ENCODE data around the gene AGRP.

AGRP gene

GRCh38 chr16:67444259-67445125 lies 38.9 kb downstream of the AGRP start:
- H3K36me3 ChIP-seq (ENCODE audit: control insufficient read depth in 2 of 2, insufficient read depth in 2 of 2, low read length in 2 of 2): peaks cover 2 to 7% of the 10 kb centered on the region in 2 donors
- H3K4me3 ChIP-seq (ENCODE audit: low read length in 2 of 2): no peak overlapping the region
- peaks cover 81% of the 10 kb centered on the region for H3K4me1 ChIP-seq (ENCODE audit: control insufficient read depth, insufficient read depth, low read length)
- no peaks in the 10 kb centered on the region for H3K27me3 ChIP-seq (ENCODE audit: control insufficient read depth in 1 of 2, insufficient read depth in 2 of 2, low read length in 2 of 2)
- no peaks in the 10 kb centered on the region for H3K9me3 ChIP-seq (ENCODE audit: control insufficient read depth in 2 of 2, low read length in 2 of 2)
- no peak overlapping the region for H3K27ac ChIP-seq (ENCODE audit: low read length)
- peak overlapping the region in 1 of 2 donors; percentile 21 for H3K9ac ChIP-seq (ENCODE audit: low read length in 2 of 2)

GRCh38 chr16:67443265-67443664 lies 40.1 kb downstream of the AGRP start:
- Histone ChIP-seq H3K27me3 (ENCODE audit: control insufficient read depth in 1 of 2, insufficient read depth in 2 of 2, low read length in 2 of 2) (no peaks in the 10 kb centered on the region), H3K27ac (ENCODE audit: low read length) (peak overlapping the region; percentile 41), H3K4me1 (ENCODE audit: control insufficient read depth, insufficient read depth, low read length) (peaks cover 71% of the 10 kb centered on the region), H3K9ac (ENCODE audit: low read length in 2 of 2) (peak overlapping the region in 1 of 2 donors; percentile 29), H3K36me3 (ENCODE audit: control insufficient read depth in 2 of 2, insufficient read depth in 2 of 2, low read length in 2 of 2) (peaks cover 12 to 14% of the 10 kb centered on the region in 2 donors), H3K4me3 (ENCODE audit: low read length in 2 of 2) (peak overlapping the region in 1 of 2 donors; percentile 29), H3K9me3 (ENCODE audit: control insufficient read depth in 2 of 2, low read length in 2 of 2) (no peaks in the 10 kb centered on the region)

DNA sequence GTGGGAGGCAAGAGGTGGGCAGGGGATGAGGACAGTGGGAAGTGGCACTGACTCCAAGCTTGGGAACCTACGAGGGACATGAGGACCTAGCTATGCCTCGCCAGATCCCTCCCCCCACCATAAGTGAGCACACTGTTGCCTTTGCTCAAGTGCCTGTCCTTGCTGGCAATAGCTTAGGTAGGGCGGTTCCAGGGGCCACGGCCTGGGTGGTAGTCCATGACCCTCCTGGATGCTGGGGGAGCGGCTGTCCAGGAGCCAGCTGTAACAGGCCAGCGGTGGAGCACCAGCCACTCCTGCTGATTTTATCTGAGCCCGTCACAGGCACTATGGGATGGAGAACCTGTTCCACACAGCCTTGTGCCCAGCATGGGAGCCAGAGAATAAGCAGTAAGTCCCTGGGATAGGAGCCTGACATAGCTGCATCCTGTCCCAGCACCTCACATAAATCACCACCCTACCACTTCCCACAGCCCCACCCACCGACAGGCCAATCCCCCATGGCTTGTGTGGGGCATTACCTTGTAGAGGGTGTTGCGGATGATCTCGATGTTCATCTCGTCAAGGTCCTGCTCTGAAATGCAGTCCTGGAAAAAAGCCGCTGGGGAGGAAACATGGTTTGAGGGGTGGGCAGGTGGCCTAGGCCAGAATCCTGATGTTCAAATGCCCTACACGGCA lies 40.6 kb downstream of the AGRP start:
- no peaks in the 10 kb centered on the region for H3K9me3 ChIP-seq (ENCODE audit: control insufficient read depth in 2 of 2, low read length in 2 of 2)
- H3K4me1 ChIP-seq (ENCODE audit: control insufficient read depth, insufficient read depth, low read length): peaks cover 69% of the 10 kb centered on the region
- H3K36me3 ChIP-seq (ENCODE audit: control insufficient read depth in 2 of 2, insufficient read depth in 2 of 2, low read length in 2 of 2): peaks cover 17 to 19% of the 10 kb centered on the region in 2 donors
- no peaks in the 10 kb centered on the region for H3K27me3 ChIP-seq (ENCODE audit: control insufficient read depth in 1 of 2, insufficient read depth in 2 of 2, low read length in 2 of 2)
- H3K27ac ChIP-seq (ENCODE audit: low read length): peak overlapping the region; percentile 41
- peak overlapping the region in 1 of 2 donors; percentile 29 for H3K4me3 ChIP-seq (ENCODE audit: low read length in 2 of 2)
- H3K9ac ChIP-seq (ENCODE audit: low read length in 2 of 2): no peak overlapping the region

GRCh38 chr16:67441907-67442306 lies 41.4 kb downstream of the AGRP start:
- H3K9me3 ChIP-seq (ENCODE audit: control insufficient read depth in 2 of 2, low read length in 2 of 2): no peaks in the 10 kb centered on the region
- H3K27me3 ChIP-seq (ENCODE audit: control insufficient read depth in 1 of 2, insufficient read depth in 2 of 2, low read length in 2 of 2): no peaks in the 10 kb centered on the region
- no peak overlapping the region for H3K4me3 ChIP-seq (ENCODE audit: low read length in 2 of 2)
- H3K27ac ChIP-seq (ENCODE audit: low read length): no peak overlapping the region
- peak overlapping the region in 1 of 2 donors; percentile 42 for H3K9ac ChIP-seq (ENCODE audit: low read length in 2 of 2)
- H3K4me1 ChIP-seq (ENCODE audit: control insufficient read depth, insufficient read depth, low read length): peaks cover 61% of the 10 kb centered on the region
- H3K36me3 ChIP-seq (ENCODE audit: control insufficient read depth in 2 of 2, insufficient read depth in 2 of 2, low read length in 2 of 2): peaks cover 20 to 23% of the 10 kb centered on the region in 2 donors

DNA sequence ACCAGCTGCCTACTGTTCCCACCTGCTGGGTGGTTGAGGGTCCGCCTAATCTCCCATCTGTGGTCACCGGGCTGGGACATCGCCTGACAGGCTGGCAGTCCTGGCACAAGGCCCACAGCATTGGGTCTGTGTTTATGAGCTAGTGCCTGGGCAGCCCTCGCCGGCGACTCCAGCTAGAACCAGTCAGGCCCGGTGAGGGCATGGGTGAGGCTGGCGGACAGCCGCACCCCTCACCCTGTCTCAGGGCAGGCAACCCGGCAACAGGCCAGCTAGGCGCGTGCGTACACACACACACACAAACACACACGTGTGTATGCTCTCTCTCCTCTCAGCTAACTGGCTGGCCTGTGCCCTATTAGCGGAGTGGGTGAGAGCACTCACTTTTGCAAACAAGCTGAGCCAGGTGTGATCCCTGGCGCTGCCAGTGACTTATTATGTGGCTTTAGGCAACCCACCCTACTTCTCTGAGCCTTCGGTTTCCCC lies 42.0 kb downstream of the AGRP start:
- no peaks in the 10 kb centered on the region for H3K27me3 ChIP-seq (ENCODE audit: control insufficient read depth in 1 of 2, insufficient read depth in 2 of 2, low read length in 2 of 2)
- H3K27ac ChIP-seq (ENCODE audit: low read length): no peak overlapping the region
- H3K4me1 ChIP-seq (ENCODE audit: control insufficient read depth, insufficient read depth, low read length): peaks cover 55% of the 10 kb centered on the region
- no peak overlapping the region for H3K4me3 ChIP-seq (ENCODE audit: low read length in 2 of 2)
- peak overlapping the region in 1 of 2 donors; percentile 29 for H3K9ac ChIP-seq (ENCODE audit: low read length in 2 of 2)
- H3K36me3 ChIP-seq (ENCODE audit: control insufficient read depth in 2 of 2, insufficient read depth in 2 of 2, low read length in 2 of 2): peaks cover 20 to 23% of the 10 kb centered on the region in 2 donors
- no peaks in the 10 kb centered on the region for H3K9me3 ChIP-seq (ENCODE audit: control insufficient read depth in 2 of 2, low read length in 2 of 2)

- H3K9me3 ChIP-seq (ENCODE audit: control insufficient read depth in 2 of 2, low read length in 2 of 2): no peaks in the 10 kb centered on the region
- peaks cover 34% of the 10 kb centered on the region for H3K4me1 ChIP-seq (ENCODE audit: control insufficient read depth, insufficient read depth, low read length)
- H3K9ac ChIP-seq (ENCODE audit: low read length in 2 of 2): no peak overlapping the region
- H3K27me3 ChIP-seq (ENCODE audit: control insufficient read depth in 1 of 2, insufficient read depth in 2 of 2, low read length in 2 of 2): no peaks in the 10 kb centered on the region
- no peak overlapping the region for H3K4me3 ChIP-seq (ENCODE audit: low read length in 2 of 2)
- H3K27ac ChIP-seq (ENCODE audit: low read length): no peak overlapping the region
- H3K36me3 ChIP-seq (ENCODE audit: control insufficient read depth in 2 of 2, insufficient read depth in 2 of 2, low read length in 2 of 2): peaks cover 20 to 23% of the 10 kb centered on the region in 2 donors
Measured at GRCh38 chr16:67438824-67439393, 44.4 kb downstream of the AGRP start.

GRCh38 chr16:67438098-67438791 lies 45.1 kb downstream of the AGRP start:
- peaks cover 28% of the 10 kb centered on the region for H3K4me1 ChIP-seq (ENCODE audit: control insufficient read depth, insufficient read depth, low read length)
- H3K4me3 ChIP-seq (ENCODE audit: low read length in 2 of 2): no peak overlapping the region
- H3K9me3 ChIP-seq (ENCODE audit: control insufficient read depth in 2 of 2, low read length in 2 of 2): no peaks in the 10 kb centered on the region
- no peak overlapping the region for H3K9ac ChIP-seq (ENCODE audit: low read length in 2 of 2)
- H3K27ac ChIP-seq (ENCODE audit: low read length): no peak overlapping the region
- peaks cover 20 to 23% of the 10 kb centered on the region in 2 donors for H3K36me3 ChIP-seq (ENCODE audit: control insufficient read depth in 2 of 2, insufficient read depth in 2 of 2, low read length in 2 of 2)
- H3K27me3 ChIP-seq (ENCODE audit: control insufficient read depth in 1 of 2, insufficient read depth in 2 of 2, low read length in 2 of 2): no peaks in the 10 kb centered on the region

GRCh38 chr16:67437513-67437912 lies 45.8 kb downstream of the AGRP start:
- Histone ChIP-seq H3K9me3 (ENCODE audit: control insufficient read depth in 2 of 2, low read length in 2 of 2) (no peaks in the 10 kb centered on the region), H3K4me1 (ENCODE audit: control insufficient read depth, insufficient read depth, low read length) (peaks cover 22% of the 10 kb centered on the region), H3K27me3 (ENCODE audit: control insufficient read depth in 1 of 2, insufficient read depth in 2 of 2, low read length in 2 of 2) (no peaks in the 10 kb centered on the region), H3K4me3 (ENCODE audit: low read length in 2 of 2) (no peak overlapping the region), H3K27ac (ENCODE audit: low read length) (no peak overlapping the region), H3K36me3 (ENCODE audit: control insufficient read depth in 2 of 2, insufficient read depth in 2 of 2, low read length in 2 of 2) (peaks cover 20 to 21% of the 10 kb centered on the region in 2 donors), H3K9ac (ENCODE audit: low read length in 2 of 2) (no peak overlapping the region)

DNA sequence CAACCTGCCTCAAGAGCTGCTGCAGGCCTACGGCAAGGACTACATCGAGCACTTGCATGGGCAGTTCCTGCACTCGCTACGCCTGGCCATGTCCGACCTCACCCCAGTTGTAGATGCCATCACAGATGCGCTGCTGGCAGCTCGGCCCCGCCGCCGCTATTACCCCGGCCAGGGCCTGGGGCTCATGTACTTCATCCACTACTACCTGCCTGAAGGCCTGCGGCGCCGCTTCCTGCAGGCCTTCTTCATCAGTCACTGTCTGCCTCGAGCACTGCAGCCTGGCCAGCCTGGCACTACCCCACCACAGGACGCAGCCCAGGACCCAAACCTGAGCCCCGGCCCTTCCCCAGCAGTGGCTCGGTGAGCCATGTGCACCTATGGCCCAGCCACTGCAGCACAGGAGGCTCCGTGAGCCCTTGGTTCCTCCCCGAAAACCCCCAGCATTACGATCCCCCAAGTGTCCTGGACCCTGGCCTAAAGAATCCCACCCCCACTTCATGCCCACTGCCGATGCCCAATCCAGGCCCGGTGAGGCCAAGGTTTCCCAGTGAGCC lies 46.6 kb downstream of the AGRP start:
- H3K36me3 ChIP-seq (ENCODE audit: control insufficient read depth in 2 of 2, insufficient read depth in 2 of 2, low read length in 2 of 2): peaks cover 20 to 21% of the 10 kb centered on the region in 2 donors
- no peaks in the 10 kb centered on the region for H3K27me3 ChIP-seq (ENCODE audit: control insufficient read depth in 1 of 2, insufficient read depth in 2 of 2, low read length in 2 of 2)
- H3K4me1 ChIP-seq (ENCODE audit: control insufficient read depth, insufficient read depth, low read length): peaks cover 16% of the 10 kb centered on the region
- no peak overlapping the region for H3K4me3 ChIP-seq (ENCODE audit: low read length in 2 of 2)
- no peak overlapping the region for H3K9ac ChIP-seq (ENCODE audit: low read length in 2 of 2)
- no peak overlapping the region for H3K27ac ChIP-seq (ENCODE audit: low read length)
- H3K9me3 ChIP-seq (ENCODE audit: control insufficient read depth in 2 of 2, low read length in 2 of 2): no peaks in the 10 kb centered on the region

DNA sequence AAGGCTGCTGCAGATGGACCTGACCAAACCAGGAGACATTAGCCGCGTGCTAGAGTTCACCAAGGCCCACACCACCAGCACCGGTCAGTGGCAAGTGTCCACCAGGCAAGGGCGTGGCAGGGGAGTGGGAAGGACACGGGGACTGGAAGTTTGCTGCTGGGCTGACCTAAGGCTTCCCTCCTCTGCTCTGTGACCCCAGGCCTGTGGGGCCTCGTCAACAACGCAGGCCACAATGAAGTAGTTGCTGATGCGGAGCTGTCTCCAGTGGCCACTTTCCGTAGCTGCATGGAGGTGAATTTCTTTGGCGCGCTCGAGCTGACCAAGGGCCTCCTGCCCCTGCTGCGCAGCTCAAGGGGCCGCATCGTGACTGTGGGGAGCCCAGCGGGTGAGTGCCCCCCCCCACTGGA lies 47.6 kb downstream of the AGRP start:
- peaks cover 20 to 21% of the 10 kb centered on the region in 2 donors for H3K36me3 ChIP-seq (ENCODE audit: control insufficient read depth in 2 of 2, insufficient read depth in 2 of 2, low read length in 2 of 2)
- H3K9ac ChIP-seq (ENCODE audit: low read length in 2 of 2): no peak overlapping the region
- no peak overlapping the region for H3K4me3 ChIP-seq (ENCODE audit: low read length in 2 of 2)
- no peaks in the 10 kb centered on the region for H3K27me3 ChIP-seq (ENCODE audit: control insufficient read depth in 1 of 2, insufficient read depth in 2 of 2, low read length in 2 of 2)
- peaks cover 14% of the 10 kb centered on the region for H3K4me1 ChIP-seq (ENCODE audit: control insufficient read depth, insufficient read depth, low read length)
- no peaks in the 10 kb centered on the region for H3K9me3 ChIP-seq (ENCODE audit: control insufficient read depth in 2 of 2, low read length in 2 of 2)
- H3K27ac ChIP-seq (ENCODE audit: low read length): no peak overlapping the region
